Suprapubic skin (tissue), 4 donors: ENCODE measurements around the gene XYLT1.

Experiments used
- CTCF ChIP-seq, 2 donors: fragments of 200-600 bp in 1 of 2; fragments of 450-650 bp in 1 of 2; sonication (generic) in 1 of 2; IDR thresholded peaks; one replicate each; pipeline ENCODE4 v1.5.1; 2016 to 2019; ENCODE audit warnings: antibody characterized with exemption in 2 of 2, mild to moderate bottlenecking in 1 of 2, moderate library complexity in 1 of 2
- POLR2A ChIP-seq, 2 donors: fragments of 450-650 bp; IDR thresholded peaks; one replicate each; pipeline ENCODE4 v1.6.1; 2017; ENCODE audit warnings: antibody characterized with exemption in 2 of 2, mild to moderate bottlenecking in 2 of 2, moderate library complexity in 2 of 2
- POLR2AphosphoS5 ChIP-seq, 3 donors: sonication (generic); formaldehyde crosslinking; IDR thresholded peaks; one replicate each; pipeline ENCODE4 v1.6.1; 2017; ENCODE audit warnings: antibody characterized with exemption in 3 of 3

- TF ChIP-seq CTCF (IDR thresholded peaks at IDR 0.05) (no peak), POLR2AphosphoS5 (IDR thresholded peaks at IDR 0.05) (no peak), POLR2A (IDR thresholded peaks at IDR 0.05) (no peak)
Measured at GRCh38 chr16:17069681-17070080, 401.1 kb downstream of the XYLT1 start.
